ENCODE data around the gene CHAD.

DNA sequence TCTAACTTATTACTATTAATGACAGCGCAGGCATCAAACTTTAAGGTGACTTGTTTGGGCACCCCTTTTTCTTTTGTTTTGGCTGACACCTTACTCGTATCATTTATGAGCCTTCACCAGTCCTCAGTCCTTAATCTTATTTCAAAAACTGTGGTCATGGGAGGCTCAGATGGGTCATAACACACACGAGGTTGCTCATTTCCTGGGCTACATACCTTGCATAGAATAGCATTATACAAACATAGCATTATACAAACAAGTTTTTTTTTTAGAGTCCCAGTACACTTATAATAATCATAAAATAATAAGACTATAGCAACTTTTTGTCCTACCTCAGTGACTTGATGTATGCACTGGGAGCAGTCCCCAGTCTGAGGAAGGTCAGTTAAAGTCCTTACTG lies 53.9 kb downstream of the CHAD start:
- TF ChIP-seq, protein P1, sequence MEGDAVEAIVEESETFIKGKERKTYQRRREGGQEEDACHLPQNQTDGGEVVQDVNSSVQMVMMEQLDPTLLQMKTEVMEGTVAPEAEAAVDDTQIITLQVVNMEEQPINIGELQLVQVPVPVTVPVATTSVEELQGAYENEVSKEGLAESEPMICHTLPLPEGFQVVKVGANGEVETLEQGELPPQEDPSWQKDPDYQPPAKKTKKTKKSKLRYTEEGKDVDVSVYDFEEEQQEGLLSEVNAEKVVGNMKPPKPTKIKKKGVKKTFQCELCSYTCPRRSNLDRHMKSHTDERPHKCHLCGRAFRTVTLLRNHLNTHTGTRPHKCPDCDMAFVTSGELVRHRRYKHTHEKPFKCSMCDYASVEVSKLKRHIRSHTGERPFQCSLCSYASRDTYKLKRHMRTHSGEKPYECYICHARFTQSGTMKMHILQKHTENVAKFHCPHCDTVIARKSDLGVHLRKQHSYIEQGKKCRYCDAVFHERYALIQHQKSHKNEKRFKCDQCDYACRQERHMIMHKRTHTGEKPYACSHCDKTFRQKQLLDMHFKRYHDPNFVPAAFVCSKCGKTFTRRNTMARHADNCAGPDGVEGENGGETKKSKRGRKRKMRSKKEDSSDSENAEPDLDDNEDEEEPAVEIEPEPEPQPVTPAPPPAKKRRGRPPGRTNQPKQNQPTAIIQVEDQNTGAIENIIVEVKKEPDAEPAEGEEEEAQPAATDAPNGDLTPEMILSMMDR (IDR thresholded peaks at IDR 0.05) = no peak
- no peak for TF ChIP-seq EZH2 (IDR thresholded peaks at IDR 0.05; ENCODE audit: borderline replicate concordance, insufficient read depth, low read depth, low read length, poor library complexity, severe bottlenecking)
